Left kidney (tissue), 8 donors: ENCODE results near the gene ADAR. TPM values are rescaled to one million over a fixed set of nuclear protein-coding genes. Genes with fewer than 3 reads are reported as not detected.
"Not testable (repeated sequence)": the region's sequence is repeated elsewhere in the genome, so short reads cannot be mapped to it uniquely, and the experiment has no call there.

Experiments
- DNase-seq: peaks from one replicate; pipeline ENCODE4 v3.0.0-alpha.2; 2013
- long read RNA-seq, 8 donors: transcript quantifications; one replicate each; lab custom pipeline, GENCODE V29; 2026
- polyA plus RNA-seq: library from polyadenylated mRNA; unstranded; fragments of 120-200 nt; gene quantifications from one replicate; pipeline ENCODE4 v1.2.1, GENCODE V29; 2013; ENCODE audit not compliant: insufficient read length

The ADAR gene
- 163 TPM for polyA plus RNA-seq
- long read RNA-seq, donor 1, full-length matches to known transcripts = 4 of 29 reads
- long read RNA-seq, donor 1, partial matches to known transcripts = 25 of 29 reads
- long read RNA-seq, donor 1, other reads (novel, unspliced or antisense) = 0 of 29 reads
- long read RNA-seq, donor 2, full-length matches to known transcripts = 3 of 29 reads
- long read RNA-seq, donor 2, partial matches to known transcripts = 26 of 29 reads
- long read RNA-seq, donor 2, other reads (novel, unspliced or antisense) = 0 of 29 reads
- long read RNA-seq, donor 3, full-length matches to known transcripts = 1 of 21 reads
- long read RNA-seq, donor 3, partial matches to known transcripts = 20 of 21 reads
- long read RNA-seq, donor 3, other reads (novel, unspliced or antisense) = 0 of 21 reads
- long read RNA-seq, donor 4 = 0 reads
- long read RNA-seq, donor 5, full-length matches to known transcripts = 2 of 9 reads
- long read RNA-seq, donor 5, partial matches to known transcripts = 7 of 9 reads
- long read RNA-seq, donor 5, other reads (novel, unspliced or antisense) = 0 of 9 reads
- long read RNA-seq, donor 6, full-length matches to known transcripts = 5 of 36 reads
- long read RNA-seq, donor 6, partial matches to known transcripts = 31 of 36 reads
- long read RNA-seq, donor 6, other reads (novel, unspliced or antisense) = 0 of 36 reads
- long read RNA-seq, donor 7, full-length matches to known transcripts = 6 of 20 reads
- long read RNA-seq, donor 7, partial matches to known transcripts = 14 of 20 reads
- long read RNA-seq, donor 7, other reads (novel, unspliced or antisense) = 0 of 20 reads
- long read RNA-seq, donor 8, partial matches to known transcripts = 5 of 5 reads
- long read RNA-seq, donor 8, other reads (novel, unspliced or antisense) = 0 of 5 reads

DNA sequence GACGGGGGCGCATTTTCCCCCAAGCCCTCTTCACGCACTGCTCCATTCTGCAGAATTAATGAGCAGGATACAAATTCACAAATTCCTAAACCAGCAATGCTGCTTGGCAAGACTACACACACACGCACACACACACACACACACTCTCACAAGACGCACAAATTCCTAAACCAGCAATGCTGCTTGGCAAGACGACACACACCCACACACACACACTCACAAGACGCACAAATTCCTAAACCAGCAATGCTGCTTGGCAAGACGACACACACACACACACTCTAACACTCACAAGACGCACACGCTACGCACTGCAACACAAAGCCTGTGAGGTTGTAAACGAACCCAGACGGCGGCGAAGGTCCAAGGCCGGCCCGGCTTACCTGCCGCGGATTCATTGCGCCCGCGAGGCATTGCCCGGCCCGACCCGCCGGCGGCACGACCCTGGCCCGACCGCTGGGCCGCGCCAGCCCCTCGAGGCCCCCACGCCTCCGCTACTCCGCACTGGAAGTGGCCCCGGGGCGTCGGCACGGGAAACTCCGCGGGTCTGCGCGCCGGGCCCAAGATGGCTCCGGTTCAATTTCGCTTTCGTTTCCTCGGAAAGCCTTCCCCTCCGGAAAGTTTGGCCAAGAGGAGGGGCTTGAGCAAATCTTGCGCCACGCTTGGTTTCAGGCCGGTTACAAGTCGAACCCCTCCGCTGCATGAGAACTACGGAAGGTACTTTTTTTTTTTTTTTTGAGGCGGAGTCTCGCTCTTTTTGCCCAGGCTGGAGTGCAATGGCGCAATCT, at the start of gene ADAR:
Gene ADAR (minus strand): TSS at position 578 of the 788 bp plus-strand sequence. CDS start 180 bp downstream, at position 398.
- peak; percentile 93 for DNase-seq

GRCh38 chr1:154657556-154657955, 49.6 kb upstream of the ADAR start:
- no peak for DNase-seq

- DNase-seq = no peak
These were observed 44.9 kb upstream of the ADAR start for GRCh38 chr1:154652893-154653292.

DNA sequence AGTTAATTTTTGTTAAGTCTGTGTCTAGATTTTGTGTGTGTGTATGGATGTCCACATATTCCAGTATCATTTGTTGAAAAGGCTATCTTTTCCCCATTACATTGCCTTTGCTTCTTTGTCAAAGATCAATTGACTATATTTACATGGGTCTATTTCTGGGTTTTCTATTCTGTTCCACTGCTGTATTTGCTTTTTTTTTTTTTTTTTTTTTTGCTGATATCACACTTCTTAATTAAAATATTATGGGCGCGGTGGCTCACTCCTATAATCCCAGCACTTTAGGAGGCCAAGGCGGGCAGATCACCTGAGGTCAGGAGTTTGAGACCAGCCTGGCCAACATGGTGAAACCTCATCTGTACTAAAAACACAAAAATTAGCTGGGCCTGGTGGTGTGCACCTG, 36.7 kb upstream of the ADAR start:
- DNase-seq = not testable (repeated sequence)

DNA sequence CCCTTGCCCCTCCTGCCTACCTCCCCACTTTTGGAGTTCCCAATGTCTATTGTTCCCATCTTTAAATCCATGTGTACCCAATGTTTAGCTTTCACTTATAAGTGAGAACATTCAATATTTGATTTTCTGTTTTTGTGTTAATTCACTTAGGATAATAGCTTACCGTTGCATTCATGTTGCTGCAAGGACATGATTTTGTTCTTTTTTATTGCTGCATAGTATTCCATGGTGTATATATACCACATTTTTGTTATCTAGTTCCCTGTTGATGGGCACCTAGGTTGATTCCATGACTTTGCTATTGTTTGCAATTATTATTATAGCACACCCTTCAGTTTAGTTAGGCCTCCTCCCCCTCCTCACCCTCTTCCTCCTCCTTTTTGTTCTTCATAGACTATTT, 33.5 kb upstream of the ADAR start:
- no peak for DNase-seq

GRCh38 chr1:154639876-154640275, 31.9 kb upstream of the ADAR start:
- no peak for DNase-seq

DNA sequence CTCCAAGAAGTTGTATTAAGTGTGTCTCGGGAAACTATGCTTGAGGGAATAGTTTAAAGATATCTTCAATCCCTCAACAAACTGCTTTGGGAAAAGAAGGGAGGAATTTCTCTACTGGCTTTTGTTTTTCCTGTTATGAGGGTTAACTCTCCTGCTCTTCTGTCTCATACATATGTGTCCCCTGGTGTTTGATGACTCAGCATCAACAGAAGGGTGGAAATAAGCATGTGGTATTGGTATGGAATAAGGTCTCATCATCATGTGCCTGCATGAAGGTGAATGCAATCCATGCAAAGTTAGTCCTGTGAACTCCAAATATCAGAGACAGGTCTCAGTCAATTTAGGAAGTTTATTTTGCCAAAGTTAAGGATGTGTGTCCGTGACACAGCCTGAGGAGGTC, 27.2 kb upstream of the ADAR start:
- DNase-seq = no peak

- DNase-seq = no peak
These were observed 21.7 kb upstream of the ADAR start for GRCh38 chr1:154629675-154630073.

GRCh38 chr1:154629061-154629674, 21.2 kb upstream of the ADAR start:
- DNase-seq = no peak

GRCh38 chr1:154628121-154628405, 20.1 kb upstream of the ADAR start:
- DNase-seq = no peak

DNA sequence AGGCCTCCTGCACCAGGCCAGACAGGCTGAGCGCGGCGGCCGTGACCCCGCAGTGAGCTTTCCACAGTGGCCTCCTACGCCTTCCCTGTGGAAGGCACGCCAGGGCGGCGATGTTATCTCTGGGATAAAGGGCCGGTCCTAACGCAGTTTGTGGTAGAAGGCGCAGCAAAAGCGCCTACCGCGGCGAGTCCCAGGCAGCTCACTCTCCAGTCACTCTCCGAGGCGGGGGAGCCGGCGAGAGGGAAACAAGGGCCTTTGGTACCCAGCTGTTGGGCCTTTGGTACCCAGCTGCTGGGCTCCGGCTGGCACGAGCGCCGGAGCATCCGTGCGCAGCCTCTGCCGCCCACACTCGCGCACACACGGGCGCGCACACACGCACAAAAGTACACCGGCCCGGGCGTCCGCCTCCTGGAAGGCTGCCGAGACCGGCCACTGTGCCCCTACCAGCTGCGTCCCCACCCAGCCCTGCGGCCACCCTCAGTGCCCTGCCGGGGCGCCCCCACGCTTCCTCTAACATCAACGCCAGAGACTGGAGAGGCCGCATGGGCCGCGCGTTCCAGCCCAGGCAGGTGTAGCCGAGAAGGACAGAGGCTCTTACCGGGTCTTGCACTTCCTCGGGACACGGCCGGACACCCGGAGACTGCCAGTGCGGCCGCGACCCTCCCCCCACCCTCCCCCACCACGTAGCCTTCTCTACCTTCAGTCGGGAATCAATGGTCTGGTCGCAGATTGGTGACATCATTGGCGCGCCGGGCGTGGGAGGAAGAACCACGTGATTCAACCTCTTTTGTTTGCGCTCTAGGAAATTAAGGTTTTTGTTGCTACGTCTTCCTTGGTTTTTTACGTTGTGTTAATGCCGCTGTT, 19.5 kb upstream of the ADAR start:
- DNase-seq = peak; percentile 94

DNA sequence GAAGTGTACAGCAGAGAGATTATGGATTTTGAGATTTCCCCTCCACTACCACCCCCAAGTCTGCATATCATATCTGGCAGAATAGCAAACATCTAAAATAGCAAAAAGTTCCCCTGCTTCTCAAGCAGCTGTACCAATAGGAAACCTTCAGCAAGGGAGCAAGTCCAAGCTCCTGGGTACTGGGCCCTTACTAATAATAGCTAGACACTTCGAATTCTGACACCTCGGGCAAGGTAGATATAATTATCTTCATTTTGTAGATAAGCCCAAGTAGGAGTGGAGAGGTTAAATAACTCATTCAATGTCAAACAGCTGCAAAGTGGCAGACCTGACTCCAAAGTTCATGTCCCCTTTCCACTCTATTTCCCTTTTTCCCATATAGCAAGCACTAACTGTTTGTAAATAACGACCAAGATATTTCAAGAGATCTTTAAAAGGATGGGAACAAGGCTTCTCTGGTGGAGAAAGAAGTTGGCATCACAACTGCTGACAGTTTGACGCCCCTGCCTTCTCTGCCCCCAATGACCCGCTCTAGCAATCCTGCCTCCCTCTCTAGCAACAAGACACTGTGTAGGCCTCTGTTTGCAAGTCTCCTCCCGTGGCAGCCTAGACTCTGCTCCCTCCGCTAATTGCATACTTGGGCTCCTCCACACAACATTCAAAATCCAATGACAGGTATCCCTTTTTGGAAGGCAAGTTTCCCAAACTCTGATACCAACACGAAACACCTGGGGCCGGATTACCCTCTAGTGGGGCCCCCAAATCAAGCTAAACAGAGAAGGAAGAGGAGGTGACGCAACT, 18.7 kb upstream of the ADAR start:
- DNase-seq = no peak

- no peak for DNase-seq
These were observed 17.0 kb upstream of the ADAR start for GRCh38 chr1:154624746-154625643.

GRCh38 chr1:154623358-154623757, 15.4 kb upstream of the ADAR start:
- no peak for DNase-seq

DNA sequence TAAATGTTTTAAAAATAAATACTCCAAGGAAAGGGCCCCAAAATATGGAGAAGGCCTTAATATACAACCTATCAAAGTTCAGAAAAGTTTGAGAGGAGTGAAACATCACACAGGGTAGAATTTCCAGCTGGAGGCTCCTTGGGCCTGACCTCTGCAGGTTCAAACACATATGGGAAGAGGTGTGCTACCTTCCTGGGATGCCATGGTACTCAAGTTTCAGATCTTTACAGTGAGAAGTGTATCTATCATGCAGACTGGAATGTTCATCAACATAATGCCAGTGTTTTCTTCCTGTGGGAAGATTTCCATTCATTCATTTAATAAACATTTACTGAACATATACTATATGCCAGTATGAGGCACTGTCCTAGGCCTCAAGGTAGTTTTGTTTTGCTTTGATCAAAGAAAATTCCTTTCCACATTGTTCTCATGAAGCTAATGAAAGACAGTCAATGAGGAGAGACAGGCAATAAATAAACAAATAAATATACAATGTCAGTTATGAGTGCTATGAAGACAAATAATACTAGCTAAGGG, 14.6 kb upstream of the ADAR start:
- DNase-seq = no peak

- DNase-seq = no peak
These were observed 13.9 kb upstream of the ADAR start for GRCh38 chr1:154621875-154622274.

- no peak for DNase-seq
These were observed 12.8 kb upstream of the ADAR start for GRCh38 chr1:154620751-154621150.

- no peak for DNase-seq
These were observed 11.4 kb upstream of the ADAR start for GRCh38 chr1:154619181-154619948.
